Activated CD8-positive, alpha-beta memory T cell treated with anti-CD3 and anti-CD28 coated beads for 48 hours (primary cell): ENCODE results near the gene TOX2.

ENCODE experiments used
- DNase-seq, 3 experiments: peaks; one replicate each; pipeline ENCODE4 v3.0.0-alpha.2; 2020; ENCODE audit warnings: low read depth in 2 of 3, low spot score in 2 of 3

The TOX2 gene

DNA sequence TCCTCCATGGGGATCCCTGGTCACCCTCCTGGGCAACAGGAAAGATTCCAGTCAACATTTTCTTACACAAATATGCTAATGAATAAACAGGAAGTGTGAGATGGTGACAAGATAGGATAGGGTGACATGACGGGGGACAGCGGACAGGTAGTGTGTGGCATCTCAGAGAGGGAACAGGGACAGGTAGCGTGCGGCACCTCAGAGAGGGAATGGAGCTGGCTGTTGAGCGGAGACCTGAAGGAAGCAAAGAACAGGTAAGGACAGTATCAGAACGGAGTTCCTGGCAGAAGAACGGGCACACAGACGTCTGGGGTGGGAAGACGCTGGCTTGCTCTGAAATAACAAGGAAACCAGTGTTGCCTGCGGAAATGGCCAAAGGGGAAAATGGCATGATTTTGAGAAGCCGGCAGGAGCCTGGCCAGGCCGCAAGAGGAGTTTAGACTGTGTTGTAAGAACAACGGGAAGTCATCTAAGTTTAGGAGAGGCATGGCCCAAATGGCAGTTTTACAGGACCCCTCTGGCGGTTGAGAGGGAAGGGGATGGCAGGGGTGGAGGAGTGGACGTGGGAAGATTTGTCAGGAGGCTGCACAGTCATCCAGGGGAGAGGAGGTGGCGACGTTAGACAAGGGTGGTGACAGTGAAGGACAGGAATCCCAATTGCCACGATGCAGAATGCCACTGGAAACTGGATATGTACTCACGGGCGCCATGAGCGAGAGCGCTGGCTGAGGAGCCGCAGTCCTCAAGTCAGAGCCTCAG lies 160.7 kb downstream of the TOX2 start:
- no peak for DNase-seq

GRCh38 chr20:44075950-44076232 lies 161.2 kb downstream of the TOX2 start:
- DNase-seq: no peak

- DNase-seq: no peak
Observed at GRCh38 chr20:44079291-44079690, 164.6 kb downstream of the TOX2 start.

DNA sequence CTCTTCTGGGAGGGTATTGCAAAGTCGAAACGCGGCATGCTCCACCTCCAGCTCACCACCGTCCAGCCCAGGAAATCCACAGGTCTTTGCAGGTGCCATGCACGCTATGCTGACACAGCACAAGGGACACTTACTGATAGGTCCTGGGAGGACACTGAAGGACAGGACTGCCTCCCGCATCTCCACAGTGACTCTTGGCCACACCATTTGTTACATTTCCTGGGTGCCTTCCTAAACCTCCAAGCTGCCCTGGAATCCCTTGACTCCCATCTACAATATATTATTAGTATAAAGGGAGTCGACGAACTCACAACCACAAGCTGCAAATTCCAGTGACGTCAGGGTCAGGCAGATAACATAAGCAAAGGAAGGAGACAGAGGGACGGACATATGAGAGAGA lies 165.4 kb downstream of the TOX2 start:
- DNase-seq: no peak

DNA sequence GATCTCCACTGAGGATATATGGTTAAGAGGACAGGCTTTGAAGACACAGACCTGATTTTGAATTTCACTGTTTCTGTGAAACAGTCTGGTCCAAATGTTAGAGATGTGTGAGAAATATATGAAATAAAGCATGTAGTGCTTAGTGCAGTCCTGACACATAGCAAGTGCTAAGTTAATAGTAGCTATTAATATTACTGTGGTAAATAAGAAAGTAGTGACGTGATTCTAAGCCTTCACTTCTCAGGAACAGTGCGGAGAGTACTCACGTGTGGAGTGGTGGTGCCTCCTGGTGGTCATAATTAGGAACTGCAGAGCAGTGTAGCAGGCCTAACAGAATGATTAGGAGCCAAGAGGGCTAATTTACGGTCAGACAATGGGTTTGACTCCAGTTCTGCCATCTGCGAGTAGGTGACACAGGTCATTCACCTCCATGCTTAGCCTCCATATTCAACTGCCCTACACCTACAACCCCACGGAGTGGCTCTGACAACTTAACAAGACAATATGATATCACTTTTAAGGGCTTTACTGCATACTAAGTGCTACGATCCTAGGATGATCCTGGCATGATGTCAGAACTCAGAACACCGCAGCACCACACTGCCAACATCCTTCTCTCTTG lies 166.1 kb downstream of the TOX2 start:
- DNase-seq: peak in 1 of 3 experiments; percentile 55

GRCh38 chr20:44081476-44081875 lies 166.8 kb downstream of the TOX2 start:
- DNase-seq: no peak

GRCh38 chr20:44081888-44082287 lies 167.2 kb downstream of the TOX2 start:
- no peak for DNase-seq

GRCh38 chr20:44083220-44083933 lies 168.7 kb downstream of the TOX2 start:
- DNase-seq: no peak

DNA sequence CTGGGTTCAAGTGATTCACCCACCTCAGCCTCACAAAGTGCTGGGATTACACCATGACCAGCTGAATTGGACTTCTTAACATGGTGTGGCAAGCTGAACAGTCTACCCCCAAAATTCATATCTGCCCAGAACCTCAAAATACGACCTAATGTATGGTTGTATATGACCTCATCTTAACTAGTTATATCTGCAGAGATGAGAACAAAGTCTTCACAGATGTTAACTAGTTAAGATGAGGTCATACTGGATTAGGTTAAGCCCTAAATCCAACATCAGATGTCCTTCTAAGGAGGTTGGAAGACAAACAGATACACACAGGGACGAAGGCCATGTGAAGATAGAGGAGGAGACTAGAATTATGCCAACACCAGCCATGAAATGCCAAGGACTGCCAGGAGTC lies 169.8 kb downstream of the TOX2 start:
- no peak for DNase-seq

- no peak for DNase-seq
Observed at GRCh38 chr20:44084891-44085290, 170.2 kb downstream of the TOX2 start.

DNA sequence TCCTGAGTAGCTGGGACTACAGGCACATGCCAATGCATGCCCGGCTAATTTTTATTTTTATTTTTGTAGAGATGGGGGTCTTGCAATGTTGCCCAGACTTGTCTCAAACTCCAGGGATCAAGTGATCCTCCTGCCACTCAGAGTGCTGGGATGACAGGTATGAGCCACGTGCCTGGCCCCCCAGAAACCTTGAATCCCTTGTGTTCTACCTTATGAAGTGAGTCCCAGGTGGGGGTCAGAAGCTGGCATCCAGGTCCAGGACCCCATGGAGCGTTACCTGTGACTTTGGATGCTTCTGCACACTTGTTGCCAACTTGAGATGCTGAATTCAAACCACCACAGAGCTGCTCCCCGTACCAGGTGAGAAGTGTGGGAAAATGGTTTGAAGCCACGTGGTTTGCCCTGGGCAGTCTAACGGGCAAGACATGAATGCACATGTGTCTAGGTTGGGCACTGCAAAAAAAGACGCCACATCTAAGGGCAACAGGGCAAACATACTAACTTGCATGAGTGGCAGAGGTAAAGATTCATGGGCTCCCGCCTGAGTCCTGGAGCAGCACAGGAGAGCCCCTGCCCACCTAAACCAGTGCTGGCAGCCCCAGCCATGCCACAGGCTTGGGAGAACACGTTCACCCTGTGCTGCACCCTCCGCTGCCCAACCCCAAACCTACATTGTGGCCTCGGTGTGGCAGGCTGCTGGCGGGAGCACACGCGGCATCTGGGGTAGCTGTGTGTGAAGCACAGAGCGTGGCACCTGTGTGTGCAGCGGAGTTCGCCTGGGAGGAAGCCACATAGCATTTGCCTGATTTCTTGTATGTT lies 171.2 kb downstream of the TOX2 start:
- no peak for DNase-seq

DNA sequence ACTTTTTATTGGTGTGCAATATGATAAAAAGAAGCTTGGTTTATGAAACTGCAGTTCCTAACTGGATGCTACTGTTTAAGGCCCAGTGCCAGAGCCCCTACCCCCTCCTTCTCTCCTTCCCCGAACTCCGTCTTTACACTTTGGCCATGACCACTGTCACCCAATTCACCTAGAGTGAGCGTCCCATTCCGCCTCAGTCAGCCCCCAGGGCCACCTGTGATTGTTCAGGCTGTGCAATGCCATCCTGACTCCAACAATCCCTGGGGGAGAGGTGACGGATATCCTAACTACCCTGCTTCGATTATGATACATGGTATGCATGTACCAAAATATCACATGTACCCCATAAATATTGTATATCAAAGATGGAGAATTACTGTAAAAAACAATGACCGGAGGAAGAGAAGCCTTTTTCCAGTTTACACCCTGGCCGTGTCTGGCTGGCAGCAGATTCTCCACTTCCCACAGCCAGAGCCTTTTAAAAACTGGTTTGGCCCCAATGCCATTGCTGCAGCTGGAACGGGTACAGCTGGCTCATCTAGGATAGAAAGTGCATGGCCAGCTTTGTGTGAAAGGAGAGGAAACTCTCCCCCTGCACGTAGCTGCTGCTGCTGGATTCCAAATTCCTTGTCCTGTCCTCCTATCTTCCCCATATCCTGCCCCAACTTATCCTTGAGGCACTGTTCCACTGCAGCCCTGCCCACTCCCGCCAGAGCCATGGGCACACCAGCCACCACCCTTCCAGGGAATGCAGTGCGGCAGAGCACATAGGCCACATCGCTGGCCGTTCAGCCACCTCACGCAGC lies 172.6 kb downstream of the TOX2 start:
- no peak for DNase-seq

DNA sequence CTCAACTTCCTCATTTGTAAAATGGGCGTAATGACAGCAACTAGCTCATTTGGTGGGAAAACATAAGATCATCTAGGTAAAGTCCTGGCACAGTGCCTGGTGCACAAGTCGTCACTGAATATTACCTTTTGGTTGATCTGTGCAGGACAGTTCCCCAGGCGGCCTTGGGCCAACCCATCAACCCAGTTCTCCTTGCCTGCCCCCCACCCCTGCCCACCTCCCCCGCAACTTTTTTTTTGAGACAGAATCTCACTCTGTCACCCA lies 173.1 kb downstream of the TOX2 start:
- DNase-seq: no peak

- no peak for DNase-seq
Observed at GRCh38 chr20:44089987-44090674, 175.5 kb downstream of the TOX2 start.

- DNase-seq: no peak
Observed at GRCh38 chr20:44091026-44091425, 176.4 kb downstream of the TOX2 start.

- DNase-seq: no peak
Observed at GRCh38 chr20:44092551-44093248, 178.0 kb downstream of the TOX2 start.

- no peak for DNase-seq
Observed at GRCh38 chr20:44093249-44093582, 178.6 kb downstream of the TOX2 start.

- DNase-seq: no peak
Observed at GRCh38 chr20:44095831-44096230, 181.2 kb downstream of the TOX2 start.

- no peak for DNase-seq
Observed at GRCh38 chr20:44097521-44098255, 183.0 kb downstream of the TOX2 start.
